DND-41 (cell line): ENCODE results near the gene SLC6A1.

ENCODE experiments used
- CTCF ChIP-seq: IDR thresholded peaks from 2 replicates; pipeline ENCODE4 v1.5.1; 2012; ENCODE audit warnings: borderline replicate concordance, low read length, moderate library complexity, mild to moderate bottlenecking; ENCODE audit not compliant: poor library complexity, severe bottlenecking; ENCODE audit errors: extremely low read depth
- EZH2 ChIP-seq: IDR thresholded peaks from 3 replicates; pipeline ENCODE4 v1.6.1; 2012; ENCODE audit warnings: borderline replicate concordance, low read depth, mild to moderate bottlenecking, moderate library complexity, low read length, inconsistent platforms; ENCODE audit not compliant: severe bottlenecking

GRCh38 chr3:10993729-10994065, 1.1 kb downstream of the SLC6A1 start:
- TF ChIP-seq CTCF, result no peak
- TF ChIP-seq EZH2, result no peak
